ENCODE measurements around the gene UBE2H.

Gene UBE2H

GRCh38 chr7:129883151-129883550 lies 69.6 kb downstream of the UBE2H start:
- no peak for DNase-seq (ENCODE audit: low spot score)
- no peak for TF ChIP-seq CTCF (IDR thresholded peaks at IDR 0.05; ENCODE audit: borderline replicate concordance, control extremely low read depth, extremely low read depth, insufficient read depth, missing control alignments)
- in situ Hi-C loops (cut with MboI; ENCODE audit: low sequenced_read_pairs, unreplicated experiment), result no loop called here

GRCh38 chr7:129882531-129882930 lies 70.2 kb downstream of the UBE2H start:
- DNase-seq (ENCODE audit: low spot score), result no peak
- TF ChIP-seq CTCF (IDR thresholded peaks at IDR 0.05; ENCODE audit: borderline replicate concordance, control extremely low read depth, extremely low read depth, insufficient read depth, missing control alignments), result no peak
- in situ Hi-C loops (cut with MboI; ENCODE audit: low sequenced_read_pairs, unreplicated experiment), result no loop called here

- in situ Hi-C loops (cut with MboI; ENCODE audit: low sequenced_read_pairs, unreplicated experiment), result no loop called here
- TF ChIP-seq CTCF (IDR thresholded peaks at IDR 0.05; ENCODE audit: borderline replicate concordance, control extremely low read depth, extremely low read depth, insufficient read depth, missing control alignments), result no peak
- no peak for DNase-seq (ENCODE audit: low spot score)
Observed at GRCh38 chr7:129877146-129877792, 75.5 kb downstream of the UBE2H start.

GRCh38 chr7:129875745-129876411 lies 76.9 kb downstream of the UBE2H start:
- no peak for TF ChIP-seq CTCF (IDR thresholded peaks at IDR 0.05; ENCODE audit: borderline replicate concordance, control extremely low read depth, extremely low read depth, insufficient read depth, missing control alignments)
- in situ Hi-C loops (cut with MboI; ENCODE audit: low sequenced_read_pairs, unreplicated experiment), result no loop called here
- no peak for DNase-seq (ENCODE audit: low spot score)

- TF ChIP-seq CTCF (IDR thresholded peaks at IDR 0.05; ENCODE audit: borderline replicate concordance, control extremely low read depth, extremely low read depth, insufficient read depth, missing control alignments), result no peak
- DNase-seq (ENCODE audit: low spot score), result no peak
- in situ Hi-C loops (cut with MboI; ENCODE audit: low sequenced_read_pairs, unreplicated experiment), result no loop called here
Observed at GRCh38 chr7:129875160-129875559, 77.6 kb downstream of the UBE2H start.

GRCh38 chr7:129874722-129875121 lies 78.0 kb downstream of the UBE2H start:
- TF ChIP-seq CTCF (IDR thresholded peaks at IDR 0.05; ENCODE audit: borderline replicate concordance, control extremely low read depth, extremely low read depth, insufficient read depth, missing control alignments), result no peak
- no peak for DNase-seq (ENCODE audit: low spot score)
- in situ Hi-C loops (cut with MboI; ENCODE audit: low sequenced_read_pairs, unreplicated experiment), result no loop called here
